ENCODE data around the gene PSMA4. TPM values are rescaled to one million over a fixed set of nuclear protein-coding genes. Genes with fewer than 3 reads are reported as not detected.
"Not testable (repeated sequence)": the region's sequence is repeated elsewhere in the genome, so short reads cannot be mapped to it uniquely, and the experiment has no call there.

The PSMA4 gene
- total and polyA plus RNA-seq, 2 of the 8 experiments (the other 6 are each of a cell fraction or from before 2014, with no cell fraction given) = 348 to 445 TPM

- POLR2A ChIA-PET (ENCODE audit: partially characterized antibody) = interaction anchor here (0.7 to 0.8 kb wide), 2 partner anchors 52 to 54 kb away, joined by 3 read pairs; no protein-coding TSS in a partner anchor
- H4K8ac ChIP-seq (ENCODE audit: extremely low read depth, insufficient read depth, low read length); H2BK15ac ChIP-seq (ENCODE audit: low read length); H2BK120ac ChIP-seq (replicated peaks; ENCODE audit: low read depth, low read length); H3K4ac ChIP-seq (replicated peaks; ENCODE audit: insufficient read length, low read depth, low read length); H3K4me3 ChIP-seq (ENCODE audit: extremely low read depth in 1 of 4, insufficient read depth in 2 of 4, low read depth in 3 of 4, low read length in 4 of 4); DNase-seq (ENCODE audit: low read depth in 1 of 2, low spot score in 2 of 2); H3K9ac ChIP-seq (replicated peaks in 1 of 4; ENCODE audit: extremely low read depth in 1 of 4, low read depth in 3 of 4, low read length in 3 of 4); H3K4me1 ChIP-seq (replicated peaks in 1 of 4; ENCODE audit: control insufficient read depth in 3 of 4, insufficient read depth in 4 of 4, low read length in 3 of 4); H3K79me2 ChIP-seq (ENCODE audit: control insufficient read depth in 1 of 2, insufficient read depth in 2 of 2, low read length in 2 of 2); H3K18ac ChIP-seq (ENCODE audit: extremely low read depth, low read length); H2AFZ ChIP-seq (ENCODE audit: low read length); H3K56ac ChIP-seq (replicated peaks; ENCODE audit: insufficient read length, low read depth, low read length); H3K9me3 ChIP-seq (ENCODE audit: insufficient read depth in 2 of 2, low read depth in 1 of 2, low read length in 1 of 2); H2BK5ac ChIP-seq (ENCODE audit: low read depth, low read length); H3K4me2 ChIP-seq (ENCODE audit: insufficient read depth in 1 of 2, low read depth in 2 of 2, low read length in 2 of 2); H3K79me1 ChIP-seq (ENCODE audit: low read depth, low read length); H4K20me1 ChIP-seq (replicated peaks in 1 of 2; ENCODE audit: control insufficient read depth in 1 of 2, insufficient read depth in 2 of 2, low read length in 2 of 2); H4K5ac ChIP-seq (ENCODE audit: insufficient read length, low read depth, low read length); H2AK5ac ChIP-seq (ENCODE audit: low read depth, low read length); H3K14ac ChIP-seq (ENCODE audit: insufficient read length); CTCF ChIA-PET (ENCODE audit: partially characterized antibody); H3K27ac ChIP-seq (ENCODE audit: low read depth, low read length); H3K27me3 ChIP-seq (replicated peaks in 1 of 4; ENCODE audit: control insufficient read depth in 3 of 4, extremely low read depth in 1 of 4, insufficient read depth in 3 of 4, low read length in 3 of 4); H3K36me3 ChIP-seq (ENCODE audit: control insufficient read depth in 2 of 4, insufficient read depth in 4 of 4, low read length in 3 of 4); H4K91ac ChIP-seq (replicated peaks; ENCODE audit: insufficient read length, low read length); H3K23me2 ChIP-seq (ENCODE audit: low read depth, low read length); H3K23ac ChIP-seq (ENCODE audit: insufficient read length); H2BK20ac ChIP-seq (ENCODE audit: low read length); H2BK12ac ChIP-seq (ENCODE audit: low read depth, low read length); FAIRE-seq: not testable (repeated sequence)
- 81% methylated on average over 2 of the region's 3 CpGs; no CpG with 5 or more reads in 1 of the 2 experiments for WGBS, 2 experiments (ENCODE audit: extremely low coverage in 1 of 2, insufficient coverage in 1 of 2, insufficient read length in 1 of 2, insufficient replicate concordance in 2 of 2, low coverage in 1 of 2, low lambda C conversion rate in 2 of 2, missing lambda C conversion rate in 1 of 2)
Measured at GRCh38 chr15:78520035-78520434, 20.2 kb upstream of the PSMA4 start.

Data from H1 (cell line).